Stomach (tissue), 9 donors: ENCODE results near the gene CTU1. TPM values are rescaled to one million over a fixed set of nuclear protein-coding genes. Genes with fewer than 3 reads are reported as not detected.

ENCODE experiments used
- DNase-seq, 2 donors: peaks; one replicate each; pipeline versions ENCODE4 v3.0.0 to v3.0.0-alpha.2; 2013 to 2019
- H3K27ac ChIP-seq, 5 donors: fragments of 200-600 bp in 4 of 5; sonication (generic) in 4 of 5; one replicate each; pipeline ENCODE4 v1.5.1; 2013 to 2019; ENCODE audit warnings: mild to moderate bottlenecking in 1 of 5, moderate library complexity in 1 of 5
- H3K27me3 ChIP-seq, 3 donors: fragments of 200-600 bp; sonication (generic); one replicate each; pipeline ENCODE4 v1.5.1; 2017 to 2019; ENCODE audit warnings: mixed run types in 1 of 3
- H3K36me3 ChIP-seq, 4 donors: fragments of 200-600 bp; sonication (generic); 1 replicate in 3 of 4; 2 replicates in 1 of 4; pipeline ENCODE4 v1.5.1; 2016 to 2019
- H3K4me1 ChIP-seq, 4 donors: fragments of 200-600 bp; sonication (generic); one replicate each; pipeline ENCODE4 v1.5.1; 2016 to 2019
- H3K4me3 ChIP-seq, 4 donors: fragments of 200-600 bp; sonication (generic) in 3 of 4; one replicate each; pipeline ENCODE4 v1.5.1; 2016 to 2019; ENCODE audit warnings: mild to moderate bottlenecking in 1 of 4
- H3K9me3 ChIP-seq, 4 donors: fragments of 200-600 bp; sonication (generic); one replicate each; pipeline ENCODE4 v1.5.1; 2016 to 2019
- CTCF ChIP-seq, 7 experiments: fragments of 450-650 bp in 4 of 7; fragments of 200-600 bp in 3 of 7; sonication (generic) in 3 of 7; IDR thresholded peaks; one replicate each; pipeline ENCODE4 v1.5.1; 2016 to 2019; ENCODE audit warnings: antibody characterized with exemption in 7 of 7, control low read depth in 2 of 7, mild to moderate bottlenecking in 1 of 7
- EP300 ChIP-seq: sonication (generic); formaldehyde crosslinking; IDR thresholded peaks from one replicate; pipeline ENCODE4 v1.6.1; 2017; ENCODE audit warnings: antibody characterized with exemption
- POLR2A ChIP-seq, 4 donors: fragments of 450-650 bp; IDR thresholded peaks; one replicate each; pipeline ENCODE4 v1.6.1; 2016; ENCODE audit warnings: antibody characterized with exemption in 4 of 4, control low read depth in 2 of 4, mild to moderate bottlenecking in 1 of 4, moderate library complexity in 1 of 4
- POLR2AphosphoS5 ChIP-seq, 3 donors: sonication (generic); formaldehyde crosslinking; IDR thresholded peaks; one replicate each; pipeline ENCODE4 v1.6.1; 2016; ENCODE audit warnings: antibody characterized with exemption in 3 of 3
- WGBS, 5 donors: extraction: QIAGEN DNeasy Blood & Tissue Kit in 3 of 5; methylation state at CpG; one replicate each; pipeline versions ENCODE4 v1.1.5 to v1.1.7; 2013 to 2018; 5-methylcytosine and 5-hydroxymethylcytosine counted together
- intact Hi-C: fragments of 100-400 bp; cut with DNase I; formaldehyde crosslinking; loops from one replicate; pipeline ENCODE4 v1.15.1; 2023; ENCODE audit warnings: low total_unique reads
- polyA plus RNA-seq, 3 donors: library from polyadenylated mRNA; stranded (reverse); fragments of 200-250 nt; gene quantifications; one replicate each; pipeline ENCODE4 v1.2.3, GENCODE V29; 2013
- total RNA-seq, 5 donors: library from RNA; depleted of rRNA; stranded (reverse); fragments of >200 nt; gene quantifications; one replicate each; pipeline versions ENCODE4 v1.1.0 to v1.2.3, GENCODE V29; 2014 to 2016
- donor health status: healthy with polysubstance abuse.
- donor health status: Bipolar disorder and iron deficiency.
- donor health status: healthy.

The CTU1 gene
- total and polyA plus RNA-seq, 8 donors = 0.58 to 47.3 (median 4.0) TPM

- Histone ChIP-seq H3K9me3 (no peaks in the 10 kb centered on the region), H3K4me3 (no peak within 1 kb of the TSS), H3K36me3 (no peaks in the 10 kb centered on the region), H3K4me1 (peaks cover 0 to 12% (median 0%) of the 10 kb centered on the region in 4 donors), H3K27ac (peak within 1 kb of the TSS in 2 of 5 donors; percentile 43 to 59), H3K27me3 (peaks cover 0 to 48% (median 21%) of the 10 kb centered on the region in 3 donors)
- WGBS, 5 donors = 56 to 73% (median 70%) methylated on average over 11 to 14 of the region's 14 CpGs
- DNase-seq = no peak
- no peak for TF ChIP-seq EP300
- no peak for TF ChIP-seq POLR2A (IDR thresholded peaks at IDR 0.05)
- TF ChIP-seq POLR2AphosphoS5 (IDR thresholded peaks at IDR 0.05) = no peak
- TF ChIP-seq CTCF (IDR thresholded peaks at IDR 0.05) = no peak
- intact Hi-C loops = no loop called here
Observed at GRCh38 chr19:51142119-51142518, 33.9 kb upstream of the CTU1 start, which contains the start of gene SIGLEC7. SIGLEC7 (plus strand) TSS chr19:51142301; CDS start chr19:51142370, 69 bp downstream.

DNA sequence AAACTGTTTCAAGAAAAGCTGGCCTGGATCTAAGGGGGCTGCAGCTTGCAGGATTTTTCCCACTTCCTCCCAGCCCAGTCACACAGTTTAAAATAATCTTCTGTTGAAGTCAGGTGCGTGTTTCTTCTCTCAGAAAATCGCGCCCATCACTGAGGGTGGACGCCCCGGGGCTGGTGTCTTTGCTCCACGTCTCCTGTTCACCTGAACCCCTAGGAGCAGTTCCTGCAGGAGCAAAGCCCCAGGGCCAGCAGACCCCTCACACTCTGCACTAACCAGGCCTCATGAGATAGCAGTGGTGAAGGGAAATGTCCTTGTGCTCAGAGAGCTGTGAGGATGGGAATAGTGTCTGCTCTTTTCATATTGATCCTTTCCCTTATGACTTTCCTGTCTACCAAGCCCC lies 33.0 kb upstream of the CTU1 start:
- intact Hi-C loops = no loop called here
- no peaks in the 10 kb centered on the region for H3K9me3 ChIP-seq
- peak overlapping the region in 1 of 5 donors; percentile 59 for H3K27ac ChIP-seq
- no peak overlapping the region for H3K4me3 ChIP-seq
- H3K4me1 ChIP-seq = peaks cover 0 to 12% (median 0%) of the 10 kb centered on the region in 4 donors
- no peak for DNase-seq
- H3K36me3 ChIP-seq = no peaks in the 10 kb centered on the region
- WGBS, 5 donors = 67 to 85% (median 82%) methylated on average over 6 of the region's 6 CpGs
- TF ChIP-seq EP300 = no peak
- no peak for TF ChIP-seq POLR2A (IDR thresholded peaks at IDR 0.05)
- no peak for TF ChIP-seq POLR2AphosphoS5 (IDR thresholded peaks at IDR 0.05)
- TF ChIP-seq CTCF (IDR thresholded peaks at IDR 0.05) = no peak
- peaks cover 0 to 49% (median 21%) of the 10 kb centered on the region in 3 donors for H3K27me3 ChIP-seq

GRCh38 chr19:51140441-51140840 lies 32.2 kb upstream of the CTU1 start:
- intact Hi-C loops = no loop called here
- WGBS, 5 donors = 35 to 49% (median 40%) methylated on average over 6 of the region's 6 CpGs

DNA sequence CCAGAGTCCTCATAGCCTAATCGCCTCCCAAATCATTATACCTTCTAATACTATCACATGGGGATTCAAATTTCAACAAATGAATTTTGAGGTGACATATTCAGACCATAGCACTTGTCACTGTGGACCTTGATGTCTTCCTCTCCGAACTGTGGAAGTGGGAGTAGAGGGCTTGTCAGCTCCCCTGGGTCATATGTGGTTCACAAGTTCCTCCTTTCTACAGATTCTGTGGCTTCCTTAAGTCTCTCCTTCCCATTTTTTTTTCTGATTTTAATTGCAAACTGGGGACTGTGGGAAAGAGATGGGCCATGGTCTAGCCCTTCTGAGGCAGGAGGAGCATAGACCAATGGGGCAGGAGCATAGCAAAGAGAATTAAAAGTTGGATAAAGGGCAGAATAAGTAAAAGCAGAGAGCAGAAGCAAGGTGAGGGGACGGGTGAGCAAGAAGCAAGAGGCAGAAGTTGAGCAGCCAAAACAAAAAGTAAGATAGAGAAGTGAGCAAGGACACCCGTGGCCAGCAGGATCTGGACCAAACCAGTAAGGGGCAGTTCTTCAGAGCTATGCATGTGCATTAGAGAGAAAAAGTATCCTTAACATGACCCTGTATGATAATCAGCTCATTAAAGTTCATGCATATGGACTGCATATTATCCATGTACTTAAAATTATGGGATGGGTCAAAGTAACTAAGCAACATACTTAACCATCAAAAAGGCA lies 31.2 kb upstream of the CTU1 start:
- Histone ChIP-seq H3K4me3 (no peak overlapping the region), H3K4me1 (peaks cover 0 to 12% (median 0%) of the 10 kb centered on the region in 4 donors), H3K9me3 (no peaks in the 10 kb centered on the region), H3K36me3 (no peaks in the 10 kb centered on the region), H3K27ac (peak overlapping the region in 3 of 5 donors; percentile 45 to 74 (median 73)), H3K27me3 (peaks cover 0 to 46% (median 18%) of the 10 kb centered on the region in 3 donors)
- TF ChIP-seq CTCF (IDR thresholded peaks at IDR 0.05) = no peak
- no peak for TF ChIP-seq POLR2A (IDR thresholded peaks at IDR 0.05)
- no peak for TF ChIP-seq POLR2AphosphoS5 (IDR thresholded peaks at IDR 0.05)
- no peak for TF ChIP-seq EP300
- no peak for DNase-seq
- intact Hi-C loops = no loop called here
- 56 to 72% (median 58%) methylated on average over 4 of the region's 4 CpGs for WGBS, 5 donors

More at GRCh38 chr19:51140441-51140840, 32.2 kb upstream of the CTU1 start:
- no peak for DNase-seq
- Histone ChIP-seq H3K36me3 (no peaks in the 10 kb centered on the region), H3K27me3 (peaks cover 0 to 49% (median 21%) of the 10 kb centered on the region in 3 donors), H3K9me3 (no peaks in the 10 kb centered on the region), H3K4me1 (peaks cover 0 to 12% (median 0%) of the 10 kb centered on the region in 4 donors), H3K27ac (peak overlapping the region in 1 of 5 donors; percentile 73), H3K4me3 (no peak overlapping the region)
- TF ChIP-seq POLR2AphosphoS5 (IDR thresholded peaks at IDR 0.05) (no peak), EP300 (no peak)
